ENCODE data around the gene LPA.

DNA sequence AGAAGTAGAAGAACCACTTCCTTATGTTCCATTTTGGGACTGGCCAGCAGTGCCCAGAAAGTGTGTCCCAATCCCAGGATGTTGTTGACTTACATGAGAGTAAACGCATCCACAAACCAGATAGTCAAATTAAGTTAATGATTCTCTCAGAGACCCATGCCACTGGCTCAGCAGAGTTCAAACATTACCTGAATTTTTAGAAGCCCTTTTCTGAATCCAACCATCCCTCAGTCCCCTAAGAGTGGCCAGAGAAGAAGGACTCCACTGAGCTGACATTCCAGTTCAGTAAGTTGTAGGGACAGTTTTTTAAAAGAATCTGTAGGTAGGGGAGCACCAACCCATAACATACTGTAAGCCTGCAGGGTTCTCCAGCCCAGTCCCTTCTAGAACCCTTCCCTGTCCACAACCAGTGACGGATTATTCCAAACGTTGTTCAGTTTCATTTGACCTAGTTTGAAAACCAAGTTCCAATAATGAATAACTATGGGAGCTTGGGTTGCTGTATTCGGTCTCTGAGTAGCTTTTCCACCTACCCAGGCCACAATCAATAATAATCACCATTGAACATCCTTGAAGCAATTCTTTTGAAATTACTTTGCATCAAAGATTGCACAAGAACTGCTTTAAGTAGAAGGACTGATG, 153.0 kb downstream of the LPA start:
- TF ChIP-seq, protein P1, sequence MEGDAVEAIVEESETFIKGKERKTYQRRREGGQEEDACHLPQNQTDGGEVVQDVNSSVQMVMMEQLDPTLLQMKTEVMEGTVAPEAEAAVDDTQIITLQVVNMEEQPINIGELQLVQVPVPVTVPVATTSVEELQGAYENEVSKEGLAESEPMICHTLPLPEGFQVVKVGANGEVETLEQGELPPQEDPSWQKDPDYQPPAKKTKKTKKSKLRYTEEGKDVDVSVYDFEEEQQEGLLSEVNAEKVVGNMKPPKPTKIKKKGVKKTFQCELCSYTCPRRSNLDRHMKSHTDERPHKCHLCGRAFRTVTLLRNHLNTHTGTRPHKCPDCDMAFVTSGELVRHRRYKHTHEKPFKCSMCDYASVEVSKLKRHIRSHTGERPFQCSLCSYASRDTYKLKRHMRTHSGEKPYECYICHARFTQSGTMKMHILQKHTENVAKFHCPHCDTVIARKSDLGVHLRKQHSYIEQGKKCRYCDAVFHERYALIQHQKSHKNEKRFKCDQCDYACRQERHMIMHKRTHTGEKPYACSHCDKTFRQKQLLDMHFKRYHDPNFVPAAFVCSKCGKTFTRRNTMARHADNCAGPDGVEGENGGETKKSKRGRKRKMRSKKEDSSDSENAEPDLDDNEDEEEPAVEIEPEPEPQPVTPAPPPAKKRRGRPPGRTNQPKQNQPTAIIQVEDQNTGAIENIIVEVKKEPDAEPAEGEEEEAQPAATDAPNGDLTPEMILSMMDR (IDR thresholded peaks at IDR 0.05): no peak
- TF ChIP-seq POLR2A (IDR thresholded peaks at IDR 0.05) (no peak), POLR2AphosphoS5 (IDR thresholded peaks at IDR 0.05) (no peak)
